A673 (cell line): Measurements from ENCODE around the gene LSR. TPM values are rescaled to one million over a fixed set of nuclear protein-coding genes. Genes with fewer than 3 reads are reported as not detected.
"Not testable (repeated sequence)": the region's sequence is repeated elsewhere in the genome, so short reads cannot be mapped to it uniquely, and the experiment has no call there.

Experiments used
- BruUV-seq: library from RNA; stranded (reverse); fragments of 400-500 nt; replicated peaks from 2 replicates; lab custom pipeline; 2021; lab: Mats Ljungman, UMichigan
- CTCF ChIA-PET: fragments of 300-600 bp; sonication (Branson Sonifier 250); formaldehyde crosslinking; loops from one replicate; lab custom pipeline; 2022; ENCODE audit warnings: antibody characterized with exemption; lab: Charles Lee
- POLR2A ChIA-PET: fragments of 300-600 bp; sonication (Branson Sonifier 250); formaldehyde crosslinking; loops from one replicate; lab custom pipeline; 2022; ENCODE audit warnings: antibody characterized with exemption; ENCODE audit not compliant: low non-redundant PET; lab: Charles Lee
- DNase-seq: peaks from one replicate; pipeline ENCODE4 v3.0.0-alpha.2; 2015; ENCODE audit warnings: low spot score
- H3K27ac ChIP-seq: fragments of 200-600 bp; sonication (generic); 2 replicates; pipeline ENCODE4 v1.5.1; 2016; ENCODE audit warnings: mixed run types, low read depth, mild to moderate bottlenecking, mixed read lengths, antibody characterized with exemption, low read length; ENCODE audit not compliant: poor library complexity, severe bottlenecking
- H3K27me3 ChIP-seq: fragments of 200-600 bp; sonication (generic); replicated peaks from 2 replicates; pipeline ENCODE4 v1.6.1; 2017; ENCODE audit warnings: mixed run types, low read depth, mild to moderate bottlenecking, mixed read lengths, antibody characterized with exemption, low read length; ENCODE audit not compliant: insufficient read depth, poor library complexity
- H3K36me3 ChIP-seq: fragments of 200-600 bp; sonication (generic); 2 replicates; pipeline ENCODE4 v1.6.1; 2016; ENCODE audit warnings: mixed run types, mild to moderate bottlenecking, mixed read lengths, antibody characterized with exemption, low read length; ENCODE audit not compliant: insufficient read depth, poor library complexity, severe bottlenecking
- H3K4me1 ChIP-seq: fragments of 200-600 bp; sonication (generic); 2 replicates; pipeline ENCODE4 v1.6.1; 2017; ENCODE audit warnings: mixed run types, mild to moderate bottlenecking, mixed read lengths, antibody characterized with exemption, low read length; ENCODE audit not compliant: insufficient read depth, poor library complexity, severe bottlenecking
- H3K4me3 ChIP-seq: fragments of 200-600 bp; sonication (generic); 2 replicates; pipeline ENCODE4 v1.5.1; 2016; ENCODE audit warnings: low read depth, mixed run types, mild to moderate bottlenecking, mixed read lengths, low read length; ENCODE audit not compliant: poor library complexity, severe bottlenecking
- H3K9me3 ChIP-seq: fragments of 200-600 bp; sonication (generic); 2 replicates; pipeline ENCODE4 v1.6.1; 2016; ENCODE audit warnings: mixed run types, low read depth, mild to moderate bottlenecking, mixed read lengths, antibody characterized with exemption, low read length; ENCODE audit not compliant: poor library complexity, severe bottlenecking
- CTCF ChIP-seq: fragments of 300-800, 200-600 bp; sonication (generic); conservative IDR thresholded peaks from 2 replicates; pipeline ENCODE4 v1.5.1; 2017; ENCODE audit warnings: low read depth, mild to moderate bottlenecking, antibody characterized with exemption, low read length, moderate library complexity, mixed read lengths
- EZH2 ChIP-seq: fragments of 200-600 bp; sonication (generic); IDR thresholded peaks from 2 replicates; pipeline ENCODE4 v1.6.1; 2017; ENCODE audit warnings: borderline replicate concordance, low read depth, mild to moderate bottlenecking, mixed read lengths, antibody characterized with exemption, low read length; ENCODE audit not compliant: poor library complexity, severe bottlenecking
- intact Hi-C: fragments of 100-400 bp; cut with micrococcal nuclease; formaldehyde crosslinking; loops from one replicate; pipeline ENCODE4 v1.10.0; 2022; ENCODE audit not compliant: unreplicated experiment
- total RNA-seq: library from RNA; stranded (reverse); gene quantifications from 2 replicates; pipeline ENCODE4 v1.2.3, GENCODE V29; 2021

Gene LSR
- total RNA-seq, 1 experiment from 2014 or later, result 1.9 TPM

DNA sequence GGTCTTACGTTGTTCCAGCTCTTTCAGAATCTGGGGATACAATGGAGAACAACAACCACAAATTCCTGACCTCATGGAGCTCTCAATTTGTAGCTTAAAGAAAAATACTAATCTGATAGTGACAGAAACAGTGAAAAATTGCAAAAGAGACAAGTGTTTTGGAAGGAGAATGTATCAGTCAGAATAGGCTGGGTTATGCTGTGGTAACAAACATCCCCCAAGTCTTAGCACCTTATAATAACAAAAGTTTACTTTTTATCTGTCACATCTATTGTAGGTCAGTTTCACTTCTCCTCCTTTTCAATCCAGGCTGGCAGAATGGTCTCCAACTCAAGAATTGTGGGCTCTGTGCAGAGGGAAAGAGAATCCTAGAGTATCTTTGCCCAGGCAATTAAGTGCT, 29.8 kb upstream of the LSR start:
- BruUV-seq, result no TSS peak
- H3K36me3 ChIP-seq, result no peaks in the 10 kb centered on the region
- TF ChIP-seq EZH2, result no peak
- TF ChIP-seq CTCF, result no peak
- no peak overlapping the region for H3K4me3 ChIP-seq
- no peak for DNase-seq
- POLR2A ChIA-PET, result no interaction called here
- intact Hi-C loops, result no loop called here
- CTCF ChIA-PET, result no interaction called here
- peaks cover 1% of the 10 kb centered on the region for H3K4me1 ChIP-seq
- no peak overlapping the region for H3K27ac ChIP-seq
- H3K9me3 ChIP-seq, result no peaks in the 10 kb centered on the region
- H3K27me3 ChIP-seq, result no peaks in the 10 kb centered on the region

DNA sequence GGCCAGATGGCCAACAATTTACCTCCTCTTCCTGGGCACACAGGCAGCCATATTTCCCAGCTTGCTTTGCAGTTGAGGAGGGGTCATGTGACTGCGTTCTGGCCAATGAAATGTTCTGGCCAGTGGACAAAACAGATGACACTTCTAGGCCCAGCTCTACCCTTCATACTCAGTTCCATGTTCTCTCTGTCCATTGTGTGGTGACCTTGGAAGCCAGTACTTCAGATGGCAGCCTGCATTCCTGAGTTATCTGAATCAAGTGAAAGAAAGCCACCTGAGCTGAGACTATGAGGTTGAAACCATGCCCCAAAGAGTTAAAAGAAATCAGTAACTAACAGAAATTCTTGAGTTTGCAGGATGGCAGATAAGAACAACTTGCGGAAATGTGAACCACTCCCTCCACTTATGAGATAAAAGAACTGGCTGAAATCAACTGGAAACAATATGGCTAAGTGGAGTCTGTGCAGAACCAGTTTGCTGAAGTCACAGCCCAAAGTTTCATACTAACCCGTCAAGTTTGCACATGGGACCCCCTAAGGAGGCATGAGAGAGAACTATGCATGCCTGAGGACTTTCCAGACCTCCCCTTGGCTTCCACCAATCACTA, 28.4 kb upstream of the LSR start:
- H3K4me1 ChIP-seq, result no peaks in the 10 kb centered on the region
- peak; percentile 10 for DNase-seq
- CTCF ChIA-PET, result no interaction called here

GRCh38 chr19:35220973-35221590, 27.7 kb upstream of the LSR start:
- BruUV-seq, DNase-seq, H3K4me3 ChIP-seq, POLR2A ChIA-PET, H3K9me3 ChIP-seq, H3K4me1 ChIP-seq, H3K27ac ChIP-seq, H3K36me3 ChIP-seq, H3K27me3 ChIP-seq, CTCF ChIA-PET, intact Hi-C loops: not testable (repeated sequence)

More for the DNA sequence above, 28.4 kb upstream of the LSR start:
- Histone ChIP-seq H3K27ac (no peak overlapping the region), H3K36me3 (no peaks in the 10 kb centered on the region), H3K4me3 (no peak overlapping the region), H3K9me3 (no peaks in the 10 kb centered on the region), H3K27me3 (no peaks in the 10 kb centered on the region)
- TF ChIP-seq CTCF (no peak), EZH2 (no peak)
- BruUV-seq, result no TSS peak
- intact Hi-C loops, result no loop called here
- POLR2A ChIA-PET, result no interaction called here
